GM18498 (cell line): ENCODE results near the gene SAMD10.
"Not testable (repeated sequence)": the region's sequence is repeated elsewhere in the genome, so short reads cannot be mapped to it uniquely, and the experiment has no call there.

Source experiments
- ATAC-seq: cut with Tn5 transposase; IDR thresholded peaks from one replicate; pipeline ENCODE4 v1.9.1; 2021; ENCODE audit warnings: mild to moderate bottlenecking, moderate library complexity; ENCODE audit not compliant: unreplicated experiment

The SAMD10 gene

GRCh38 chr20:63942969-63943807 is 36.3 kb downstream of the SAMD10 start:
- ATAC-seq = no peak

GRCh38 chr20:63942250-63942951 is 37.0 kb downstream of the SAMD10 start:
- no peak for ATAC-seq

DNA sequence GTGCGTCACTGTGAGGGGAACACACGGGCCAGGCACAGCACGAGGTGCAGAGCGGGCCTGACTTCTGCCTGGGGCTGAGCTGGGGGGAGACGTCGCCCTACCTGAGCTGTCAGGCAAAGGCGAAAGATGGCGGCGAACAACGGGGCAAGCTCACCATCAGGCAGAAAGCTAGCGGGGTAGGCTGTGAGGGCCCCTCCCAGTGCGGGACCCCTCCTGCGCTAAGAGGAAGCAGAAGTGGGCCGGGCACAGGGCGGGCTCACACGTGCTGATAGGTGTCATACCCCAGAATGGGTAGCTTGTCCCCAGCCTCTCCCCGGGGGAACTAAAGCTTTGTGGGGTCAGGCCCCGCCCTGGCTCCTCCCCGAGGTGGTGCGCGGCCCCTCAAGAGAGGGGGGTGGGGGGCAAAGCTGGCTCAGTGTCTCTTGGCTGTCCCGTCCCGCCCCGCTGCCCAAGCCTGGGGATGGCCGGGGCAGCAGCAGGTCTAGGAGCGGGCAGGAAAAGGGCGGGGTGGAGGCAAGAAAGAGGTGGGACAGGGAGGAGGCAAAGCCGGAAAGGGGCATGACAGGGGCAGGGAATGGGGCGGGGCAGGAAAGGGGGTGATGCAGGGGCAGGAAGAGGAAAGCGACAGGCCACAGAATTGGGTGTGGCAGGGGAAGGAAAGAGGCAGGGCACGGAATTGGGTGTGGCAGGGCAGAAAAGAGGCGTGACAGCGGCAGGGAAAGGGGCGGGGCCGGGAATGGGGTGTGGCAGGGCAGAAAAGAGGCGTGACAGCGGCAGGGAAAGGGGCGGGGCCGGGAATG is 38.0 kb downstream of the SAMD10 start:
- no peak for ATAC-seq

- no peak for ATAC-seq
Measured at GRCh38 chr20:63940472-63941266, 38.8 kb downstream of the SAMD10 start.

DNA sequence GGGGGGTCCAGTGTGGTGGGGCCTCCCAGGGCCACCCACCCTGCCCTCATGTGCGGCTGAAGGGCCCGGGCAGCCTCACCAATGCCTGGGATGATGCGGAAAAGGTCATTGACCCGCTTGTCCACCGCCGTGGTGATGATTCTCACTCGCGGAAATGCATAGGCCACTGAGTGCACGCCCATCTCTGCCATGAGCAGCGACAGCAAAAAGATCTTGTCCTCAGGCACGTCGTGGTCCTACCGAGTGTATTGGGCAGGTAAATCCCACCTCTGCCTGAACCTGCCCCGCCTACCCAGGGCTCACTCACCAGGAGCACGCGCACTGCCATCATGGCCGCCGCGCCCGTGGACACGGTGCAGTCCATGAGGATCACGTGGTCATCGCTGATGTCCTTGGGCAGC is 39.4 kb downstream of the SAMD10 start:
- ATAC-seq = no peak

DNA sequence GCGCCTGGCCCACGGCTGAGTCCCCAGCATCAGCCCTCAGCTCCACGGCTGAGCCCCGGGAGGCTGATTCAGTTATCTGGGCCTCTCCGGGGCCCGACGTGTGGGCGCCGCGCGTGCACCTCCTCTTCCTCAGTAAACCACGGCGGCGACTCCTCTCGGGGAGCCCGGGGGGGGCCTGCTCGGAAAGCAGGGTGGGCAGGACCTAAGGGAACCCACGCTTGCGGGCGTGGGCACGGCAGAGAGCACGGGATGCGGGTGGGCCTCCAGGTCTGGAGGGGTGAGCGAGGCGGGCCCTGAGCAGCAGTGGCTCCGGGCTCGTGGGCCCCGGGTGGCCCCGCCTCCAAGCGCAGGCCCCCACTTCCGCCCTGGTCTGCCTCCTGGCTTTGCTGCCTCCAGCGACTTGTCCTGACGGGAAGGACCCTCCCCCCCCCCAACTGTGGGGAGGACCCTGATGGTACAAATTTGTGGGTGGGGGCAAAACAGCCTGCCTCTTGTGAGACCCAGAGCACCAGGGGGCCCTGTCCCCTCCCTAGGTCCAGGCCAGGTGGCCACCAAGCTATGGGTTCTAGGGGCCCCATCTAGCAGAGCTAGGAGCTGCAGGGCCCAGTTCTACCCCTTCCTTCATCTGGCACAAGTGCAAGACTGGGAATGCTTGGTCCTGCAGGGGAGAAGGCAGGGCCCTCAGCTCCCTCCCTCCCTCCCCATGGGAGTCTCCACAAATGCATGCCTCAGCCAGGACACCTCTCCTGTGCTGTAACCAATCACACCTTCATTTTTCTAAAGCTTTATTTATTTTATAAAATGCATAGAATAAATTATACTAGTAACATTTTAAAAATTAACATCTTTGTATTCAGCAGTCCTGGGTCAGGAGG is 40.1 kb downstream of the SAMD10 start:
- ATAC-seq = no peak

DNA sequence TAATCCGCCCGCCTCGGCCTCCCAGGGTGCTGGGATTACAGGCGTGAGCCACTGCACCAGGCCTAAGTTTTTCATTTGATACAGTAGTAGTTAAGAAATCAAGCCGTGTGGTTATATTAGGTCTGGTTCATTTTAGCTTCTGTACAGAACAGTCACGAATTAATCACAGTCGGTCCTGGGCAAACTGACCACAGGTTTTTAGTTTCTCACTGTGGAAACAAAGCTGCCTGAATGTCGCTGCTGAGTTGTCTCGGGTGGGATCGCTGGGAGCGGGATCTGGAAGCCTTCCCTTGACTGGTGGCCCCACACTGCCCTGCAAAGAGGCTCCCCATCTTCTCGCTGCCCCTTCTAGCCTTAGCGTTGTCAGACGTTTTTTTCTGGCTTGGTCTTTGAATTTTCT is 41.8 kb downstream of the SAMD10 start:
- no peak for ATAC-seq

GRCh38 chr20:63935447-63935846 is 44.0 kb downstream of the SAMD10 start:
- no peak for ATAC-seq

- no peak for ATAC-seq
Measured at GRCh38 chr20:63934271-63935068, 45.0 kb downstream of the SAMD10 start.

DNA sequence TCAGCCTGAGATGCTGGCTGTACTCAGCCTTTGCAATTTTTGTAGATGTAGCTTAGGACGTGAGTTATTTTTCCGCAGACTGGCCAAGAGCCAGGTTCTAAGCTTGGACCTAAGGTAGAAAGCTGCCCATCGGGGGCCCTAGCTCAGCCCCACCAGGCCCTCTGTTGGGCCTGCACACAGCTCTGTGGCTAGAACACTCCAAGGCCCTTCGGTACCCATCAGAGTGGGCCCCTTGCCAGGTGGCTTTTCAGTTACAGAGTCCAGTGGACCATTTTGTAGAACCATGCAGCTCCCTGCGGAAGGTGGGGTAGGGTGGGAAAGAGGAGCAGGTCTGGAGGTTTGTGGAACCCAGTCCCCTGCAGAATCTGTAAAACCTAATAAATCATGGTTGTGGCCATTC is 45.8 kb downstream of the SAMD10 start:
- no peak for ATAC-seq

DNA sequence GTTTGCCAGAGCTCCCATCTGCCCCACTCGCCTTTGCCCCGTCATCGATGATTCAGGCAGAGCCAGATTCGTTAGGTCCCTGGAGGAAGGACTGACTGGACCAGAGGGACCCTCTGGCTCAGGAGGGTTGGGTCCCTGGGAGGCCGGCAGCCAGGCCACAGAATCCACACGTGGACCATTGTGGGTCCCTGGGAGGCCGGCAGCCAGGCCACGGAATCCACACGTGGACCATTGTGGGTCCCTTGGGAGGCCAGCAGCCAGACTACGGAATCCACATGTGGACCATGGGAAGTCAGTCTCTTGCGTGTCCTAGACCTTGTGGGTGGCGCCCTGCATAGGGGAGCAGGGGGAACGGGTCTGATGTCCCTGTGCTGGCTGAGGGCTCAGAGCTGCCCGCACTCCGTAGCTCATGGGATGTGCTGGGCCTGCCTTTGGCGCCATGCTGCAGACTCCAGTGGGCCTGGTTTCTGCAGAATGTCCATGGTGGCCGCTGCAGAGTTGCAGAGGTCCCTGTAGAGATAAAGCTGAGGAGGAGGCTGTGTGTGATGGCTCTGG is 46.8 kb downstream of the SAMD10 start:
- no peak for ATAC-seq

DNA sequence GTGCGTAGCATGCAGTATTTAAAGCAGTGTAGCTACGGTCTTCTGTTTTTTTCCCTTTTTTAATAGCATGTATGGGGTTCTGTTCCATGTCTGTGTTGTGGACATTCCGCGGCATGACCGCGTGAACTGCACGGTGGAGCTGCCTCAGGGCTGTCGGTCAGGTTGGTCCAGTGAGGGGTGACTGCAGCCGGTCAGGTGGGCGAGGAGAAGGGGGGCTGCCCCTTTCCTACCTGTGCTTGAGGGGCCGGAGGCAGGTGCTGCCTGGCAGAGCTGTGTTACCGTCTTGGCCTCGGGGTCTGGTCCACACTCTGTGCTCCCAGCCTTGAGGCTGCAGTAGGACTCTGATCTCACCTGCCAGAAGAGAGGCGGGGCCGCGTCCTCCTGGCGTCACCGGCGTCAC is 47.7 kb downstream of the SAMD10 start:
- no peak for ATAC-seq

DNA sequence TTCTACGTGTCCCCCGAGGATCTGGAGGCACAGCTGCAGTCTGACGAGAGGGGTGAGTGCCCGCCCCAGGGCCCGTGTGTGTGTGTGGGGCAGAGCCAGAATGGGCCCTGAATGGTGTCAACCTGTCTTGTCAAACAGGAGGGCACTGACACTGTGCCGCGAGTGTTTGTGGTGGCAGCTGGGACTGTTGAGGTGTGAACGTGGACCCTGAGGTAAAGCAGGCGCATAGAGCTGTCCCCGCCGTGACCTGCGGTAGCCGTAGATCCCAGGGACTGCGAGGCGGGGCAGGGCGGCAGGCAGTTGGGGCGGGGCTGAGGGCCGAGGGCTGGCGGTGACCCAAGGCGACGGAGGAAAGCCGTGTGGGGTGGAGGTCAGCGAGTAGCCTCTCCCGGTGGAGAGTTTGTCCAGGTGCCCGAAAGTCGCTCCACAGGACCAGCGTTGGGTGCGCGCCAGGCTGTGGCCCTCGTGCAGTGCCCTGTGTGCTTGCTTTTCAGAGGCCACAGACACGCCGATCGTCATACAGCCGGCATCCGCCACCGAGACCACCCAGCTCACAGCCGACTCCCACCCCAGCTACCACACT is 48.4 kb downstream of the SAMD10 start:
- ATAC-seq = no peak

GRCh38 chr20:63929473-63929883 is 50.0 kb downstream of the SAMD10 start:
- ATAC-seq = not testable (repeated sequence)

GRCh38 chr20:63929071-63929470 is 50.4 kb downstream of the SAMD10 start:
- no peak for ATAC-seq

- no peak for ATAC-seq
Measured at GRCh38 chr20:63926298-63926697, 53.1 kb downstream of the SAMD10 start.

GRCh38 chr20:63924241-63924640 is 55.2 kb downstream of the SAMD10 start:
- no peak for ATAC-seq
